HFFc6 (cell line): ENCODE data around the gene SHC3. TPM values are rescaled to one million over a fixed set of nuclear protein-coding genes. Genes with fewer than 3 reads are reported as not detected.

Experiments used
- DNase-seq: peaks from one replicate; pipeline ENCODE4 v3.0.0-alpha.2; 2018
- H3K27ac Mint-ChIP-seq: 2 replicates; pipeline ENCODE4 v1.8.0; 2020; ENCODE audit warnings: mild to moderate bottlenecking, mixed read lengths
- H3K27me3 Mint-ChIP-seq: 2 replicates; pipeline ENCODE4 v1.8.0; 2021; ENCODE audit warnings: mild to moderate bottlenecking, moderate library complexity, mixed read lengths; ENCODE audit not compliant: insufficient read depth
- H3K36me3 Mint-ChIP-seq: 2 replicates; pipeline ENCODE4 v1.8.0; 2021; ENCODE audit warnings: low read depth, mixed read lengths
- H3K4me1 Mint-ChIP-seq: 2 replicates; pipeline ENCODE4 v1.8.0; 2020; ENCODE audit warnings: low read depth, mixed read lengths
- H3K4me3 Mint-ChIP-seq: 2 replicates; pipeline ENCODE4 v1.8.0; 2020; ENCODE audit warnings: mild to moderate bottlenecking, moderate library complexity, mixed read lengths
- H3K9me3 Mint-ChIP-seq: 2 replicates; pipeline ENCODE4 v1.8.0; 2020; ENCODE audit warnings: mild to moderate bottlenecking, mixed read lengths
- total RNA-seq, 6 experiments: library from RNA; stranded (reverse); fragmentation: NEBNext Ultra II Directional; extraction: Animal tissue kit (Norgen Biotek cat#: 25700); gene quantifications; 2 replicates in 1 of 6; 3 replicates in 5 of 6; pipeline ENCODE4 v1.2.3, GENCODE V29; 2021
- TF ChIP-seq, protein P1 (sequence below): fragments of 200-600 bp; sonication (generic); IDR thresholded peaks from 2 replicates; pipeline ENCODE4 v1.5.0; 2021; ENCODE audit warnings: antibody characterized with exemption, mild to moderate bottlenecking

The SHC3 gene
- total RNA-seq, 6 experiments from 2014 or later, result 0.28 to 1.9 (median 0.42) TPM

DNA sequence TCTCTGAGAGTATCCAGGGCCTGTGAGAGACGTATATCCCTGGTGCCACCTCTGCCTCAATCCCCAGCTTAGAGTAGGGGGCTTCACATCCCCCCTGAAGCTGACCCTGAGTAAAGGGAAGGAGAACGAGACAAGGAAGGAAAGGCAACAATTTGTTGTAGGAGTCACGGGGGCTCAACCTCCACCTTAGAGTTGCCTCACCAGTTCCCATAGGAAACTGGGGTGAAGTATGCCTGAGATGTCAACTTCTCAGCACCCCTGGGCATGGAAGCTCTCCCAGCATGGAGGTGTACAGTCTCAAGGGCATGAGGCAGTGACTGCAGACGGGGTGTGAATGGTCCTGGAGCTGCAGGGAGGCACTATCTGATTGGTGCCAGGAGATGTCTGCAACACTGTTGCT, 133.7 kb downstream of the SHC3 start:
- DNase-seq, result no peak
- no peak overlapping the region for H3K4me3 Mint-ChIP-seq
- TF ChIP-seq, protein P1, sequence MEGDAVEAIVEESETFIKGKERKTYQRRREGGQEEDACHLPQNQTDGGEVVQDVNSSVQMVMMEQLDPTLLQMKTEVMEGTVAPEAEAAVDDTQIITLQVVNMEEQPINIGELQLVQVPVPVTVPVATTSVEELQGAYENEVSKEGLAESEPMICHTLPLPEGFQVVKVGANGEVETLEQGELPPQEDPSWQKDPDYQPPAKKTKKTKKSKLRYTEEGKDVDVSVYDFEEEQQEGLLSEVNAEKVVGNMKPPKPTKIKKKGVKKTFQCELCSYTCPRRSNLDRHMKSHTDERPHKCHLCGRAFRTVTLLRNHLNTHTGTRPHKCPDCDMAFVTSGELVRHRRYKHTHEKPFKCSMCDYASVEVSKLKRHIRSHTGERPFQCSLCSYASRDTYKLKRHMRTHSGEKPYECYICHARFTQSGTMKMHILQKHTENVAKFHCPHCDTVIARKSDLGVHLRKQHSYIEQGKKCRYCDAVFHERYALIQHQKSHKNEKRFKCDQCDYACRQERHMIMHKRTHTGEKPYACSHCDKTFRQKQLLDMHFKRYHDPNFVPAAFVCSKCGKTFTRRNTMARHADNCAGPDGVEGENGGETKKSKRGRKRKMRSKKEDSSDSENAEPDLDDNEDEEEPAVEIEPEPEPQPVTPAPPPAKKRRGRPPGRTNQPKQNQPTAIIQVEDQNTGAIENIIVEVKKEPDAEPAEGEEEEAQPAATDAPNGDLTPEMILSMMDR, result no peak
- no peaks in the 10 kb centered on the region for H3K36me3 Mint-ChIP-seq
- H3K27me3 Mint-ChIP-seq, result peaks cover 5% of the 10 kb centered on the region; the same call in 1 of the 2 replicates
- H3K27ac Mint-ChIP-seq, result no peak overlapping the region
- H3K9me3 Mint-ChIP-seq, result no peaks in the 10 kb centered on the region
- peaks cover 8% of the 10 kb centered on the region; the same call in 1 of the 2 replicates for H3K4me1 Mint-ChIP-seq

DNA sequence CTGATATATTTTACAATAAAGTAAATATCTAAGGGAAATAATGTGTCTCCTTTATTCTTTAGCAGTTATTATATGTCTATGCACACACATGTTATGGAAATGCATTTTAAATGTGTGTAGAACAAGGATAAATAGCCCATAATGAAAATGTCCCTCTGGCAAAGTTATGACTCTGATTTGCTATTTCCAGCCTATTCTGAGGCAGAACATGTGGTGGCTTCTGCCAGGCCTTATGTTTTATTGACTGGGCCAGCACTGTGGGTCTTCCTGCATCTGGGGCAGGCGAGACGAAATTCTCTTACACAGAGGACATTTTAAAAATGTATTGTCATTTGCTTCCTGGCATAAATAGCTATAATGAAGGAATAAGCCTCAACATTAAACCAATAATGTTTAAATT, 134.5 kb downstream of the SHC3 start:
- H3K27me3 Mint-ChIP-seq, result peaks cover 5% of the 10 kb centered on the region; the same call in 1 of the 2 replicates
- H3K4me1 Mint-ChIP-seq, result peaks cover 8% of the 10 kb centered on the region; the same call in 1 of the 2 replicates
- H3K9me3 Mint-ChIP-seq, result no peaks in the 10 kb centered on the region
- no peak for DNase-seq
- H3K36me3 Mint-ChIP-seq, result no peaks in the 10 kb centered on the region
- TF ChIP-seq, protein P1, result no peak
- no peak overlapping the region for H3K4me3 Mint-ChIP-seq
- H3K27ac Mint-ChIP-seq, result no peak overlapping the region

DNA sequence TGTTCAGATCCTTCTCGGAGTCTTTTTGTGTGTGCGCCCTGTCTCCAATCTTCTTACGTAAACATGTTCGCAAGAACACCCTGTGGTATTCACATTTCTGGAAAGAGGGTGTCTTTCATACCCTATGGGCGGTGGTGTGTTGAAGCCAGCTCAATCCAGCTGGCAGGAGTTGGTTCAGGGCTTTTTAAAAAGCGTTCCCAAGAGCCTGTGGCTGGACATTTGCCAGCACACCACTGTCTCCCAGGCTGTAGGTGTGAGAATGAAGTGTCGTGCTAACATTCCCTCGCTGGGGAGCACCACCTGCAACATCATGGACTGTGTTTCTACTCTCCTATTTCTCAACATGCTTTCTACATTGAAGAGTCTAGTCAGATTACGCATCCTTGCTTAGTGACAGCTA, 135.6 kb downstream of the SHC3 start:
- no peak overlapping the region for H3K4me3 Mint-ChIP-seq
- DNase-seq, result no peak
- TF ChIP-seq, protein P1, result no peak
- H3K4me1 Mint-ChIP-seq, result peaks cover 8% of the 10 kb centered on the region; the same call in 1 of the 2 replicates
- H3K9me3 Mint-ChIP-seq, result no peaks in the 10 kb centered on the region
- peaks cover 5% of the 10 kb centered on the region for H3K27me3 Mint-ChIP-seq
- no peak overlapping the region for H3K27ac Mint-ChIP-seq
- no peaks in the 10 kb centered on the region for H3K36me3 Mint-ChIP-seq

DNA sequence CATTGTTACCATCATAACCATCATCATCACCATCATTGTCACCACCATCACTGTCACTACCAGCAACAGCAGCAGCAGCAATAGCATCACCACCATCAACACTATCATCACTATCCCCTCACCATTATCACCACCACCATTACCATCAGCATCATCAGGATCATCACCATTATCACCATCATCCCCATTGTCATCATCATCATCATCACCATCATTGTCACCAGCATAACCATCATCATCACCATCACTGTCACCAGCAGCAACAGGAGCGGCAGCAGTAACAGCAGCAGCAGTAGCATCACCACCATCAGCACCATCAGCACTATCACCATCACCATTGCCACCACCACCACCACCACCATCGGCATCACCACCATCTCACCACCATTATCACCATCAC, 139.0 kb downstream of the SHC3 start:
- Mint-ChIP-seq H3K27ac (no peak overlapping the region), H3K36me3 (no peaks in the 10 kb centered on the region), H3K4me3 (no peak overlapping the region), H3K4me1 (0 out of 2 replicates have a peak, but pooled peaks cover 6% of the 10 kb centered on the region), H3K9me3 (no peaks in the 10 kb centered on the region), H3K27me3 (peaks cover 6% of the 10 kb centered on the region)
- no peak for DNase-seq
- TF ChIP-seq, protein P1, result no peak

DNA sequence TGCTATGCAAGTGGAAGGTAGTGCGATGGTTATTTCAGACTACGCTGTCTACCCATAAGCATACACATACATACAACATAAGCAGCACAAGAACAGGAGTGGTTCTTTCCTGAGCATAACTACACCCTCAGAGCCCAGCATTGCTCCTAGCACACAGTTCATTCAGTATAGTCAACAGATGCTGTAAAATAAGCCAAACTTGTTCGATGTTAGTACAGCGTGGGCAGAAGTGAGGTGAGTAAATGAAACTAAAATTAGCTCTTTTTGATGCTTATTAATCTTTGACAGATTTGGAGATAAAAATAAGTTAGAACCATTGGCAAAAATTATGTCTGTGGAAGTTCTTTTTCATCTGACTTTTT, 139.5 kb downstream of the SHC3 start:
- Mint-ChIP-seq H3K9me3 (no peaks in the 10 kb centered on the region), H3K27ac (peak overlapping the region; percentile 62; the same call in 1 of the 2 replicates), H3K4me3 (peak overlapping the region; percentile 49; the same call in 1 of the 2 replicates), H3K27me3 (peaks cover 10% of the 10 kb centered on the region), H3K4me1 (0 out of 2 replicates have a peak, but pooled peaks cover 6% of the 10 kb centered on the region), H3K36me3 (no peaks in the 10 kb centered on the region)
- DNase-seq, result no peak
- TF ChIP-seq, protein P1, result no peak
